Measurements from ENCODE around the gene RGS7. TPM values are rescaled to one million over a fixed set of nuclear protein-coding genes. Genes with fewer than 3 reads are reported as not detected.

RGS7 gene
- total and polyA plus RNA-seq, 2 of the 8 experiments (the other 6 are each of a cell fraction or from before 2014, with no cell fraction given), result 1.6 to 3.0 TPM

- CTCF ChIA-PET (ENCODE audit: partially characterized antibody), result no interaction called here
- Histone ChIP-seq H2BK12ac (ENCODE audit: low read depth, low read length) (no peak overlapping the region), H2BK5ac (ENCODE audit: low read depth, low read length) (no peak overlapping the region), H3K4me1 (replicated peaks in 1 of 4; ENCODE audit: control insufficient read depth in 3 of 4, insufficient read depth in 4 of 4, low read length in 3 of 4) (peaks cover 0 to 4% (median 0%) of the 10 kb centered on the region in 4 experiments; a peak in 2 of 7 replicates), H3K56ac (replicated peaks; ENCODE audit: insufficient read length, low read depth, low read length) (no peak overlapping the region), H3K27me3 (replicated peaks in 1 of 4; ENCODE audit: control insufficient read depth in 3 of 4, extremely low read depth in 1 of 4, insufficient read depth in 3 of 4, low read length in 3 of 4) (no peaks in the 10 kb centered on the region), H3K9me3 (ENCODE audit: insufficient read depth in 2 of 2, low read depth in 1 of 2, low read length in 1 of 2) (no peaks in the 10 kb centered on the region), H4K8ac (ENCODE audit: extremely low read depth, insufficient read depth, low read length) (no peak overlapping the region), H2BK15ac (ENCODE audit: low read length) (no peak overlapping the region), H2AFZ (ENCODE audit: low read length) (no peak overlapping the region), H2AK5ac (ENCODE audit: low read depth, low read length) (no peak overlapping the region), H3K14ac (ENCODE audit: insufficient read length) (no peak overlapping the region), H3K27ac (ENCODE audit: low read depth, low read length) (no peak overlapping the region), H2BK120ac (replicated peaks; ENCODE audit: low read depth, low read length) (no peak overlapping the region), H4K91ac (replicated peaks; ENCODE audit: insufficient read length, low read length) (no peak overlapping the region), H3K9ac (replicated peaks in 1 of 4; ENCODE audit: extremely low read depth in 1 of 4, low read depth in 3 of 4, low read length in 3 of 4) (no peak overlapping the region), H3K79me2 (ENCODE audit: control insufficient read depth in 1 of 2, insufficient read depth in 2 of 2, low read length in 2 of 2) (no peaks in the 10 kb centered on the region), H3K23me2 (ENCODE audit: low read depth, low read length) (no peaks in the 10 kb centered on the region), H3K23ac (ENCODE audit: insufficient read length) (no peak overlapping the region), H3K4me3 (ENCODE audit: extremely low read depth in 1 of 4, insufficient read depth in 2 of 4, low read depth in 3 of 4, low read length in 4 of 4) (no peak overlapping the region), H4K20me1 (replicated peaks in 1 of 2; ENCODE audit: control insufficient read depth in 1 of 2, insufficient read depth in 2 of 2, low read length in 2 of 2) (no peaks in the 10 kb centered on the region), H4K5ac (ENCODE audit: insufficient read length, low read depth, low read length) (no peak overlapping the region), H3K4ac (replicated peaks; ENCODE audit: insufficient read length, low read depth, low read length) (no peak overlapping the region), H3K79me1 (ENCODE audit: low read depth, low read length) (no peaks in the 10 kb centered on the region), H2BK20ac (ENCODE audit: low read length) (no peak overlapping the region), H3K18ac (ENCODE audit: extremely low read depth, low read length) (no peak overlapping the region), H3K36me3 (ENCODE audit: control insufficient read depth in 2 of 4, insufficient read depth in 4 of 4, low read length in 3 of 4) (no peaks in the 10 kb centered on the region), H3K4me2 (ENCODE audit: insufficient read depth in 1 of 2, low read depth in 2 of 2, low read length in 2 of 2) (no peak overlapping the region)
- 89% methylated on average over 2 of the region's 2 CpGs; no CpG with 5 or more reads in 1 of the 2 experiments for whole genome bisulfite sequencing, 2 experiments (ENCODE audit: extremely low coverage in 1 of 2, insufficient coverage in 1 of 2, insufficient read length in 1 of 2, insufficient replicate concordance in 2 of 2, low coverage in 1 of 2, low lambda C conversion rate in 2 of 2, missing lambda C conversion rate in 1 of 2)
- POLR2A ChIA-PET (ENCODE audit: partially characterized antibody), result no interaction called here
- FAIRE-seq (no peak), DNase-seq (ENCODE audit: low read depth in 1 of 2, low spot score in 2 of 2) (no peak)
- TF ChIP-seq TAF1 (IDR thresholded peaks at IDR 0.05; ENCODE audit: low read depth, low read length), result no peak
- TF ChIP-seq NRF1 (IDR thresholded peaks at IDR 0.05; ENCODE audit: low read depth, low read length), result no peak
- TF ChIP-seq TCF12 (IDR thresholded peaks at IDR 0.05; ENCODE audit: low read depth, low read length), result no peak
- TF ChIP-seq YY1 (IDR thresholded peaks at IDR 0.05; ENCODE audit: low read depth, low read length), result no peak
- TF ChIP-seq KDM1A (IDR thresholded peaks at IDR 0.05; ENCODE audit: borderline replicate concordance, low read length), result no peak
- TF ChIP-seq GABPA (IDR thresholded peaks at IDR 0.05; ENCODE audit: borderline replicate concordance, insufficient read depth, low read length), result no peak
Measured at GRCh38 chr1:240956424-240956823, 400.6 kb downstream of the RGS7 start.
